ENCODE measurements around the gene FAM98C.
A peak's percentile ranks its signal among the peaks of the same experiment; 100 is the strongest.

- TF ChIP-seq CTCF (IDR thresholded peaks at IDR 0.05; ENCODE audit: low read length) (peak; percentile 85), EZH2 (IDR thresholded peaks at IDR 0.05; ENCODE audit: borderline replicate concordance, low read length) (no peak)
Measured at GRCh38 chr19:38402967-38403674, at the start of gene FAM98C.
